Testis (tissue), 2 donors: ENCODE measurements around the gene AJUBA.

Source experiments
- CTCF ChIP-seq, 3 experiments: fragments of 450-650 bp in 2 of 3; fragments of 200-600 bp in 1 of 3; sonication (generic) in 1 of 3; IDR thresholded peaks; one replicate each; pipeline ENCODE4 v1.5.1; 2016 to 2019; ENCODE audit warnings: antibody characterized with exemption in 3 of 3, mild to moderate bottlenecking in 2 of 3, moderate library complexity in 1 of 3
- POLR2A ChIP-seq: fragments of 450-650 bp; IDR thresholded peaks from one replicate; pipeline ENCODE4 v1.6.1; 2017; ENCODE audit warnings: antibody characterized with exemption, mild to moderate bottlenecking, moderate library complexity

- TF ChIP-seq POLR2A (no peak), CTCF (IDR thresholded peaks at IDR 0.05) (no peak)
These were observed 5.5 kb downstream of the AJUBA start for GRCh38 chr14:22976620-22977433.
